ENCODE data around the gene IFITM10. TPM values are rescaled to one million over a fixed set of nuclear protein-coding genes. Genes with fewer than 3 reads are reported as not detected.

Gene IFITM10
- total RNA-seq, 1 experiment from 2014 or later: 2.0 TPM

- Mint-ChIP-seq H3K27ac (ENCODE audit: low read depth, unreplicated experiment) (no peak overlapping the region), H3K27me3 (ENCODE audit: insufficient read depth, unreplicated experiment) (peaks cover 90% of the 10 kb centered on the region), H3K9me3 (ENCODE audit: unreplicated experiment) (peaks cover 28% of the 10 kb centered on the region), H3K36me3 (ENCODE audit: insufficient read depth, unreplicated experiment) (no peaks in the 10 kb centered on the region), H3K4me3 (ENCODE audit: unreplicated experiment) (no peak overlapping the region), H3K4me1 (ENCODE audit: insufficient read depth, unreplicated experiment) (peaks cover 6% of the 10 kb centered on the region)
- intact Hi-C loops (cut with micrococcal nuclease): no loop called here
- ChIA-PET CTCF (interaction anchor here (0.7 to 1.2 kb wide), 2 partner anchors 101 to 102 kb away, joined by 3 to 6 read pairs; partner anchors contain the start of gene SYT8), POLR2A (interaction anchor here (1.4 kb wide), 1 partner anchor 102 kb away, joined by 4 read pairs; the partner anchor contains the start of gene SYT8)
- no peak for DNase-seq (ENCODE audit: unreplicated experiment)
- TF ChIP-seq CTCF (IDR thresholded peaks at IDR 0.05; ENCODE audit: unreplicated experiment): no peak
- no TSS peak for BruUV-seq (replicated peaks)
These were observed 17.9 kb downstream of the IFITM10 start for GRCh38 chr11:1732418-1733008.

GRCh38 chr11:1731451-1732059 is 18.8 kb downstream of the IFITM10 start:
- intact Hi-C loops (cut with micrococcal nuclease): no loop called here
- no peak for DNase-seq (ENCODE audit: unreplicated experiment)
- H3K27ac Mint-ChIP-seq (ENCODE audit: low read depth, unreplicated experiment): no peak overlapping the region
- TF ChIP-seq CTCF (IDR thresholded peaks at IDR 0.05; ENCODE audit: unreplicated experiment): no peak
- H3K27me3 Mint-ChIP-seq (ENCODE audit: insufficient read depth, unreplicated experiment): peaks cover 87% of the 10 kb centered on the region
- no TSS peak for BruUV-seq (replicated peaks)
- H3K4me3 Mint-ChIP-seq (ENCODE audit: unreplicated experiment): no peak overlapping the region
- H3K9me3 Mint-ChIP-seq (ENCODE audit: unreplicated experiment): peaks cover 23% of the 10 kb centered on the region
- ChIA-PET POLR2A (no interaction called here), CTCF (no interaction called here)
- H3K4me1 Mint-ChIP-seq (ENCODE audit: insufficient read depth, unreplicated experiment): peaks cover 6% of the 10 kb centered on the region
- H3K36me3 Mint-ChIP-seq (ENCODE audit: insufficient read depth, unreplicated experiment): no peaks in the 10 kb centered on the region

GRCh38 chr11:1730059-1730629 is 20.3 kb downstream of the IFITM10 start:
- H3K9me3 Mint-ChIP-seq (ENCODE audit: unreplicated experiment): peaks cover 10% of the 10 kb centered on the region
- no peak overlapping the region for H3K4me3 Mint-ChIP-seq (ENCODE audit: unreplicated experiment)
- intact Hi-C loops (cut with micrococcal nuclease): no loop called here
- DNase-seq (ENCODE audit: unreplicated experiment): no peak
- no peaks in the 10 kb centered on the region for H3K36me3 Mint-ChIP-seq (ENCODE audit: insufficient read depth, unreplicated experiment)
- no peak for TF ChIP-seq CTCF (IDR thresholded peaks at IDR 0.05; ENCODE audit: unreplicated experiment)
- ChIA-PET CTCF (no interaction called here), POLR2A (no interaction called here)
- H3K27ac Mint-ChIP-seq (ENCODE audit: low read depth, unreplicated experiment): no peak overlapping the region
- peaks cover 74% of the 10 kb centered on the region for H3K27me3 Mint-ChIP-seq (ENCODE audit: insufficient read depth, unreplicated experiment)
- BruUV-seq (replicated peaks): no TSS peak
- peaks cover 6% of the 10 kb centered on the region for H3K4me1 Mint-ChIP-seq (ENCODE audit: insufficient read depth, unreplicated experiment)

GRCh38 chr11:1729692-1730011 is 20.7 kb downstream of the IFITM10 start:
- intact Hi-C loops (cut with micrococcal nuclease): no loop called here
- ChIA-PET CTCF (no interaction called here), POLR2A (no interaction called here)
- H3K36me3 Mint-ChIP-seq (ENCODE audit: insufficient read depth, unreplicated experiment): no peaks in the 10 kb centered on the region
- no peak for DNase-seq (ENCODE audit: unreplicated experiment)
- H3K27ac Mint-ChIP-seq (ENCODE audit: low read depth, unreplicated experiment): no peak overlapping the region
- TF ChIP-seq CTCF (IDR thresholded peaks at IDR 0.05; ENCODE audit: unreplicated experiment): no peak
- peaks cover 77% of the 10 kb centered on the region for H3K27me3 Mint-ChIP-seq (ENCODE audit: insufficient read depth, unreplicated experiment)
- H3K4me3 Mint-ChIP-seq (ENCODE audit: unreplicated experiment): no peak overlapping the region
- H3K9me3 Mint-ChIP-seq (ENCODE audit: unreplicated experiment): peaks cover 10% of the 10 kb centered on the region
- no TSS peak for BruUV-seq (replicated peaks)
- H3K4me1 Mint-ChIP-seq (ENCODE audit: insufficient read depth, unreplicated experiment): peaks cover 6% of the 10 kb centered on the region
